HepG2 (cell line): ENCODE measurements around the gene VAMP5. TPM values are rescaled to one million over a fixed set of nuclear protein-coding genes. Genes with fewer than 3 reads are reported as not detected.

Experiments used
- AKAP8 ChIP-seq: sonication (generic); formaldehyde crosslinking; IDR thresholded peaks from 2 replicates; pipeline ENCODE4 v1.5.1; 2020; ENCODE audit warnings: mild to moderate bottlenecking, missing genetic modification reagents
- FOXA3 ChIP-seq: IDR thresholded peaks from 2 replicates; pipeline ENCODE4 v1.6.1; 2016; ENCODE audit warnings: missing genetic modification reagents, missing compliant biosample characterization
- HDAC2 ChIP-seq: sonication (generic); formaldehyde crosslinking; IDR thresholded peaks from 2 replicates; pipeline ENCODE4 v1.4.0; 2020; ENCODE audit warnings: missing genetic modification reagents
- NKX3-1 ChIP-seq: sonication (generic); formaldehyde crosslinking; IDR thresholded peaks from 2 replicates; pipeline ENCODE4 v1.5.0; 2020; ENCODE audit warnings: missing genetic modification reagents
- ONECUT2 ChIP-seq: sonication (generic); formaldehyde crosslinking; IDR thresholded peaks from 2 replicates; pipeline ENCODE4 v1.4.0; 2020; ENCODE audit warnings: missing genetic modification reagents
- SRSF1 ChIP-seq: fragments of 200-400 bp; formaldehyde crosslinking; optimal IDR thresholded peaks from 2 replicates; pipeline ENCODE3; 2017; ENCODE audit warnings: mild to moderate bottlenecking, low read depth, low read length, moderate library complexity
- ZBTB10 ChIP-seq: sonication (generic); formaldehyde crosslinking; IDR thresholded peaks from 2 replicates; pipeline ENCODE4 v1.4.0; 2020; ENCODE audit warnings: missing genetic modification reagents, borderline replicate concordance
- ZEB1 ChIP-seq: IDR thresholded peaks from 2 replicates; pipeline ENCODE4 v1.6.1; 2012; ENCODE audit warnings: mild to moderate bottlenecking, low read depth, inconsistent platforms; ENCODE audit not compliant: insufficient replicate concordance
- ZNF136 ChIP-seq: sonication (generic); formaldehyde crosslinking; IDR thresholded peaks from 2 replicates; pipeline ENCODE4 v1.8.1; 2022; ENCODE audit warnings: low read depth, mild to moderate bottlenecking, moderate library complexity, missing genetic modification reagents
- ZNF430 ChIP-seq: sonication (generic); formaldehyde crosslinking; IDR thresholded peaks from 2 replicates; pipeline ENCODE4 v1.9.0; 2021; ENCODE audit warnings: mild to moderate bottlenecking, missing genetic modification reagents
- ZNF44 ChIP-seq: sonication (generic); formaldehyde crosslinking; IDR thresholded peaks from 2 replicates; pipeline ENCODE4 v1.5.1; 2020; ENCODE audit warnings: mild to moderate bottlenecking, missing genetic modification reagents
- ZNF552 ChIP-seq: sonication (generic); formaldehyde crosslinking; IDR thresholded peaks from 2 replicates; pipeline ENCODE4 v1.9.0; 2022; ENCODE audit warnings: missing genetic modification reagents, mild to moderate bottlenecking, borderline replicate concordance
- ZSCAN22 ChIP-seq: sonication (generic); formaldehyde crosslinking; IDR thresholded peaks from 2 replicates; pipeline ENCODE4 v1.4.0; 2020; ENCODE audit warnings: mild to moderate bottlenecking, missing genetic modification reagents
- polyA plus RNA-seq, 8 experiments: library from polyadenylated mRNA; depleted of rRNA in 3 of 8; stranded (reverse) in 7 of 8; unstranded in 1 of 8; fragments of >200 nt; fragmentation: Illumina TruSeq in 4 of 8; extraction: Trizol in 4 of 8; gene quantifications; 2 replicates each; pipeline versions ENCODE4 v1.2.1 to v1.2.3, GENCODE V29; 2011 to 2016; ENCODE audit warnings: low read depth in 4 of 8, missing spikeins in 1 of 8, mixed read lengths in 1 of 8; ENCODE audit not compliant: insufficient read depth in 1 of 8
- total RNA-seq, 5 experiments: library from RNA; depleted of rRNA; stranded (reverse); fragments of >200 nt; fragmentation: Illumina TruSeq; extraction: Trizol; gene quantifications; 2 replicates each; pipeline ENCODE4 v1.2.3, GENCODE V29; 2016; ENCODE audit warnings: low read depth in 1 of 5
- TF ChIP-seq, protein P1 (sequence below): IDR thresholded peaks from 2 replicates; pipeline ENCODE4 v1.6.1; 2016; ENCODE audit warnings: low read depth, missing genetic modification reagents, missing compliant biosample characterization
- TF ChIP-seq, protein P2 (sequence below): sonication (generic); formaldehyde crosslinking; IDR thresholded peaks from 2 replicates; pipeline ENCODE4 v1.4.0; 2020; ENCODE audit warnings: missing genetic modification reagents, borderline replicate concordance

VAMP5 gene
- total and polyA plus RNA-seq, 2 of the 13 experiments (the other 11 are each of a cell fraction or from before 2014, with no cell fraction given), result 7.2 to 56.7 TPM

DNA sequence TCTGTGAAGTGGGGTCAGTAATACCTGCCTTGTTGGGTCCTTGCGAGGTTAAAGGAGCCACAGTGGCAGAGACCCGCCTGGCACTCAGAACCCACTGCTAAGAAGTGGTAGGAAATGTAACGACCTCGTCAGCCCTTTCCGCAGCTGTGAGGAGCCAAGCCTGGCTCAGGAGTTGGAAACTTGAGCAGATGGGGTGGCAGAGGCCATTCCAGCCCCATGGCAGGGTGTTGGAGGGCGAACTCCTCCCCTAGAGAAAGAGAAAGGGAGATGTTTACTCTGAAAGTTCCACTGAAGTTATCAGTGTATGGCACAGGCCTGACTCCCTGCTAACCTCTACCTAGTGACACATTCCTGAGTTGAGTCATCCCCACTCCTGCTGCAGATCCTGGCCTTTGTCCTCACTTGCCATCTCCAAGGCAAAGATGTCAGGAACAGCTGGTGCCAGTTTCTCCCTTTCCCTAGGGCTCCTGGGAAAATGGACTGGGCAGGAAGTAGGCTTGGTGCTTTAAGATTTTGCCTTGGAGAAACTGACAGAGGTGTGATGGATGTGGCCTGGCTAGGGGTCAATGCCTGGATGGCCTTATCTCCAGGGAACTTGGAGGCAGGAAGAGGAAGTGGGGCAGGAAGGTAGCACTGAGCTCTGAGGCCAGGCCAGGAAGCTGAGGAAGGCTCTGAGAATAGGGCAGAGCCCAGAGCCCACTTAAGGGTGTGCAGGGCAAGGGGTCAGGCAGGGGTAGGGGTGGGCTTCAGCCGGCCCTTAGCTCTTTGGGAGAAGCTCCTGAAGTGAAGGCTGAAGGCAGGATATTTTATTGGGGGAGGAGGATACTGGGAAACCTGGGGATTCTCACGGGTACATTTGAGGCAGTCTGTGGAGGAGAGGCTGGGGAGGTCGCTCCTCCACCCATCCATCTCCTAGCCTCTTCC, 888 bp downstream of the VAMP5 start (continued):
- TF ChIP-seq, protein P1, sequence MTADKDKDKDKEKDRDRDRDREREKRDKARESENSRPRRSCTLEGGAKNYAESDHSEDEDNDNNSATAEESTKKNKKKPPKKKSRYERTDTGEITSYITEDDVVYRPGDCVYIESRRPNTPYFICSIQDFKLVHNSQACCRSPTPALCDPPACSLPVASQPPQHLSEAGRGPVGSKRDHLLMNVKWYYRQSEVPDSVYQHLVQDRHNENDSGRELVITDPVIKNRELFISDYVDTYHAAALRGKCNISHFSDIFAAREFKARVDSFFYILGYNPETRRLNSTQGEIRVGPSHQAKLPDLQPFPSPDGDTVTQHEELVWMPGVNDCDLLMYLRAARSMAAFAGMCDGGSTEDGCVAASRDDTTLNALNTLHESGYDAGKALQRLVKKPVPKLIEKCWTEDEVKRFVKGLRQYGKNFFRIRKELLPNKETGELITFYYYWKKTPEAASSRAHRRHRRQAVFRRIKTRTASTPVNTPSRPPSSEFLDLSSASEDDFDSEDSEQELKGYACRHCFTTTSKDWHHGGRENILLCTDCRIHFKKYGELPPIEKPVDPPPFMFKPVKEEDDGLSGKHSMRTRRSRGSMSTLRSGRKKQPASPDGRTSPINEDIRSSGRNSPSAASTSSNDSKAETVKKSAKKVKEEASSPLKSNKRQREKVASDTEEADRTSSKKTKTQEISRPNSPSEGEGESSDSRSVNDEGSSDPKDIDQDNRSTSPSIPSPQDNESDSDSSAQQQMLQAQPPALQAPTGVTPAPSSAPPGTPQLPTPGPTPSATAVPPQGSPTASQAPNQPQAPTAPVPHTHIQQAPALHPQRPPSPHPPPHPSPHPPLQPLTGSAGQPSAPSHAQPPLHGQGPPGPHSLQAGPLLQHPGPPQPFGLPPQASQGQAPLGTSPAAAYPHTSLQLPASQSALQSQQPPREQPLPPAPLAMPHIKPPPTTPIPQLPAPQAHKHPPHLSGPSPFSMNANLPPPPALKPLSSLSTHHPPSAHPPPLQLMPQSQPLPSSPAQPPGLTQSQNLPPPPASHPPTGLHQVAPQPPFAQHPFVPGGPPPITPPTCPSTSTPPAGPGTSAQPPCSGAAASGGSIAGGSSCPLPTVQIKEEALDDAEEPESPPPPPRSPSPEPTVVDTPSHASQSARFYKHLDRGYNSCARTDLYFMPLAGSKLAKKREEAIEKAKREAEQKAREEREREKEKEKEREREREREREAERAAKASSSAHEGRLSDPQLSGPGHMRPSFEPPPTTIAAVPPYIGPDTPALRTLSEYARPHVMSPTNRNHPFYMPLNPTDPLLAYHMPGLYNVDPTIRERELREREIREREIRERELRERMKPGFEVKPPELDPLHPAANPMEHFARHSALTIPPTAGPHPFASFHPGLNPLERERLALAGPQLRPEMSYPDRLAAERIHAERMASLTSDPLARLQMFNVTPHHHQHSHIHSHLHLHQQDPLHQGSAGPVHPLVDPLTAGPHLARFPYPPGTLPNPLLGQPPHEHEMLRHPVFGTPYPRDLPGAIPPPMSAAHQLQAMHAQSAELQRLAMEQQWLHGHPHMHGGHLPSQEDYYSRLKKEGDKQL (CRISPR knock-in tag), result peak; percentile 75
- peak; percentile 94 for TF ChIP-seq HDAC2 (CRISPR knock-in tag)
- no peak for TF ChIP-seq SRSF1
- TF ChIP-seq ZNF44 (CRISPR knock-in tag), result peak; percentile 35; the same call in 1 of the 2 replicates
- peak; percentile 43 for TF ChIP-seq AKAP8 (CRISPR knock-in tag)
- 0 out of 2 replicates have a peak, but pooled peaks have one; percentile 43 for TF ChIP-seq ZNF136
- TF ChIP-seq ZNF552, result 0 out of 2 replicates have a peak, but pooled peaks have one; percentile 14
- no peak for TF ChIP-seq ONECUT2 (CRISPR knock-in tag)
- peak; percentile 91 for TF ChIP-seq FOXA3 (CRISPR knock-in tag)
- peak; percentile 42 for TF ChIP-seq ZEB1
- TF ChIP-seq ZBTB10 (CRISPR knock-in tag), result no peak
- TF ChIP-seq ZNF430 (CRISPR knock-in tag), result peak; percentile 56; the same call in 1 of the 2 replicates
- TF ChIP-seq ZSCAN22 (CRISPR knock-in tag), result peak; percentile 65; the same call in 1 of the 2 replicates
- TF ChIP-seq, protein P2, sequence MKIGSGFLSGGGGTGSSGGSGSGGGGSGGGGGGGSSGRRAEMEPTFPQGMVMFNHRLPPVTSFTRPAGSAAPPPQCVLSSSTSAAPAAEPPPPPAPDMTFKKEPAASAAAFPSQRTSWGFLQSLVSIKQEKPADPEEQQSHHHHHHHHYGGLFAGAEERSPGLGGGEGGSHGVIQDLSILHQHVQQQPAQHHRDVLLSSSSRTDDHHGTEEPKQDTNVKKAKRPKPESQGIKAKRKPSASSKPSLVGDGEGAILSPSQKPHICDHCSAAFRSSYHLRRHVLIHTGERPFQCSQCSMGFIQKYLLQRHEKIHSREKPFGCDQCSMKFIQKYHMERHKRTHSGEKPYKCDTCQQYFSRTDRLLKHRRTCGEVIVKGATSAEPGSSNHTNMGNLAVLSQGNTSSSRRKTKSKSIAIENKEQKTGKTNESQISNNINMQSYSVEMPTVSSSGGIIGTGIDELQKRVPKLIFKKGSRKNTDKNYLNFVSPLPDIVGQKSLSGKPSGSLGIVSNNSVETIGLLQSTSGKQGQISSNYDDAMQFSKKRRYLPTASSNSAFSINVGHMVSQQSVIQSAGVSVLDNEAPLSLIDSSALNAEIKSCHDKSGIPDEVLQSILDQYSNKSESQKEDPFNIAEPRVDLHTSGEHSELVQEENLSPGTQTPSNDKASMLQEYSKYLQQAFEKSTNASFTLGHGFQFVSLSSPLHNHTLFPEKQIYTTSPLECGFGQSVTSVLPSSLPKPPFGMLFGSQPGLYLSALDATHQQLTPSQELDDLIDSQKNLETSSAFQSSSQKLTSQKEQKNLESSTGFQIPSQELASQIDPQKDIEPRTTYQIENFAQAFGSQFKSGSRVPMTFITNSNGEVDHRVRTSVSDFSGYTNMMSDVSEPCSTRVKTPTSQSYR (CRISPR knock-in tag), result peak; percentile 66; the same call in 1 of the 2 replicates
- peak; percentile 7 for TF ChIP-seq NKX3-1
